HTR-8/SVneo (cell line): ENCODE measurements around the gene RTN4RL1.

ENCODE experiments used
- DNase-seq: peaks from one replicate; pipeline ENCODE4 v3.0.0; 2011; ENCODE audit warnings: low spot score, mixed read lengths; ENCODE audit not compliant: insufficient read length
- FAIRE-seq: peaks from 2 replicates; lab custom pipeline; 2011; peaks lifted over from hg19 to GRCh38; lab: Jason Lieb, UNC

The RTN4RL1 gene

DNA sequence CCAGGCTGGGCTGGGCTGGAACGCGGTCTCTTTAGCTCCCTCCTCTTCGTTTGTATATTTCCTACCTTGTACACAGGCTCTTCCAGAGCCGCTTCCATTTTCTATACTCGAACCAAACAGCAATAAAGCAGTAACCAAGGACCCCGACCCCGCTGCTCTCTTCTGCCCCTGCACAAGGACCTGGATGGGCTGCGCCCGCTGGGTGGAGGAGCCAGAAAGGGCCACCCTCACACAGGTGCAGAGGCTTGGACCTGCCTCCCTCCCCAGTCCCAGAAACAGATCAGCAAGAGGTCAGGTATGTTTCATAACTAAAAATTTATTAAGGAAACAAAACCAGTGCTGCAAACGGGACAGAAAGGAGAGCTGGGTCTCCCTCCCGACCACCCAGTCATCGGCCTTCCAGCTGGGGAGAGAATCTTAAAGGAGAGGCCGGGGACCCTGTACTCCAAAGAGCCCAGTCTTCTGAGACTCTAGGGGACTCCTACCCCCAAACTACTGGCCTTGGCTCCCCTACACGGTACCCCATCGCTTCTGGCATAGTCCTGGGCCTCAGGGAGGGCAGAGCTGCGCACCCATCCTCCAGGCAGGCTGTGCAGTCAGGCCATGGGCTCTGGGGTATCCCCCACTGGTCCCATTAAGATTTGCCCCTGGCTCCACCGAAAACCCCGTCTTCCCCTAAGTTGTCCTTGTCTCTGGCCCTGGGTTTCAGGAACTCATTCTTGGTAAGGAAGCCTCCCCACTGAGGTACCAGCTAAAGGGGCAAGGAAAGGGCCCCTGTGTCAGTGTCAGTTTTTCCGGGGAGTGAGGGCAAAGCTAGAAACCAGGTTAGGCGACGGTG, 34.6 kb upstream of the RTN4RL1 start:
- DNase-seq, result no peak
- no peak for FAIRE-seq

DNA sequence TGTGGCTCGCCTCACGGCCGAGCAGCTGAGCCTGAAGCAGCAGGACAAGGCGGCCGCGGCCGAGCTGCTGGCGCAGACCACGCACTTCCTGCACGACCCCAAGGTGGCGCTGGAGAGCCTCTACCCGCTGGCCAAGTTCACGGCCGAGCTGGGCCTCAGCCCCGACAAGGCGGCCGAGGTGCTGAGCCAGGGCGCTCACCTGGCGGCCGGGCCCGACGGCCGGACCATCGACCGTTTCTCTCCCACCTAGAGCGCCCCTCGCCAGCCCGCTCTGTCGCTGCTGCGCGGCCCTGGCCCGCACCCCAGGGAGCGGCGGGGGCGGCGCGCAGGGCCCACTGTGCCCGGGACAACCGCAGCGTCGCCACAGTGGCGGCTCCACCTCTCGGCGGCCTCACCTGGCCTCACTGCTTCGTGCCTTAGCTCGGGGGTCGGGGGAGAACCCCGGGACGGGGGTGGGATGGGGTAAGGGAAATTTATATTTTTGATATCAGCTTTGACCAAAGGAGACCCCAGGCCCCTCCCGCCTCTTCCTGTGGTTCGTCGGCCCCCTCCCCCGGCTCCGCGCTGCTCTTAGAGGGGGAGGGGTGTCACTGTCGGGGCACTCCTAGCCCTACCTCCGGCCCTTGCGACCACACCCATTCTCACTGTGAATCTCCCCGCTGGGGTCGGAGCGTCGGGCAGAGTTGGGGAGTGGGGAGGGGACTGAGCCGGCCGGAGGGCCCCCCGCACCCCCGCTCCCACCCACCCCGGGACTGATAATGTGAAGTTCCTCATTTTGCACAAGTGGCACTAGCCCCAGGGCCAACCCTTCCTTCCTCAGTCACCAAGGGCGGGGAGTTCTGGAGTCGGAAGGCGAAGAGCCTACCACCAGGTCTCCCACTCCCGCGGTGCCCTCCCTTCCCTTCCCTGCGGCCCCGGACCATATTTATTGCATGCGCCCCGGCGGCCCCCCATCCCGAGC, 33.7 kb upstream of the RTN4RL1 start:
- no peak for FAIRE-seq
- no peak for DNase-seq

DNA sequence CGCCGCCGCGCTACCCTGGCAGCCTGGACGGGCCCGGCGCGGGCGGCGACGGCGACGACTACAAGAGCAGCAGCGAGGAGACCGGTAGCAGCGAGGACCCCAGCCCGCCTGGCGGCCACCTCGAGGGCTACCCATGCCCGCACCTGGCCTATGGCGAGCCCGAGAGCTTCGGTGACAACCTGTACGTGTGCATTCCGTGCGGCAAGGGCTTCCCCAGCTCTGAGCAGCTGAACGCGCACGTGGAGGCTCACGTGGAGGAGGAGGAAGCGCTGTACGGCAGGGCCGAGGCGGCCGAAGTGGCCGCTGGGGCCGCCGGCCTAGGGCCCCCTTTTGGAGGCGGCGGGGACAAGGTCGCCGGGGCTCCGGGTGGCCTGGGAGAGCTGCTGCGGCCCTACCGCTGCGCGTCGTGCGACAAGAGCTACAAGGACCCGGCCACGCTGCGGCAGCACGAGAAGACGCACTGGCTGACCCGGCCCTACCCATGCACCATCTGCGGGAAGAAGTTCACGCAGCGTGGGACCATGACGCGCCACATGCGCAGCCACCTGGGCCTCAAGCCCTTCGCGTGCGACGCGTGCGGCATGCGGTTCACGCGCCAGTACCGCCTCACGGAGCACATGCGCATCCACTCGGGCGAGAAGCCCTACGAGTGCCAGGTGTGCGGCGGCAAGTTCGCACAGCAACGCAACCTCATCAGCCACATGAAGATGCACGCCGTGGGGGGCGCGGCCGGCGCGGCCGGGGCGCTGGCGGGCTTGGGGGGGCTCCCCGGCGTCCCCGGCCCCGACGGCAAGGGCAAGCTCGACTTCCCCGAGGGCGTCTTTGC, 32.8 kb upstream of the RTN4RL1 start:
- peak; percentile 67 for FAIRE-seq
- DNase-seq, result no peak

DNA sequence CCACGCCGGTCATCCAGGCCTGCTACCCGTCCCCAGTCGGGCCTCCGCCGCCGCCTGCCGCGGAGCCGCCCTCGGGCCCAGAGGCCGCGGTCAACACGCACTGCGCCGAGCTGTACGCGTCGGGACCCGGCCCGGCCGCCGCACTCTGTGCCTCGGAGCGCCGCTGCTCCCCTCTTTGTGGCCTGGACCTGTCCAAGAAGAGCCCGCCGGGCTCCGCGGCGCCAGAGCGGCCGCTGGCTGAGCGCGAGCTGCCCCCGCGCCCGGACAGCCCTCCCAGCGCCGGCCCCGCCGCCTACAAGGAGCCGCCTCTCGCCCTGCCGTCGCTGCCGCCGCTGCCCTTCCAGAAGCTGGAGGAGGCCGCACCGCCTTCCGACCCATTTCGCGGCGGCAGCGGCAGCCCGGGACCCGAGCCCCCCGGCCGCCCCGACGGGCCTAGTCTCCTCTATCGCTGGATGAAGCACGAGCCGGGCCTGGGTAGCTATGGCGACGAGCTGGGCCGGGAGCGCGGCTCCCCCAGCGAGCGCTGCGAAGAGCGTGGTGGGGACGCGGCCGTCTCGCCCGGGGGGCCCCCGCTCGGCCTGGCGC, 32.1 kb upstream of the RTN4RL1 start:
- DNase-seq, result no peak
- FAIRE-seq, result no peak

DNA sequence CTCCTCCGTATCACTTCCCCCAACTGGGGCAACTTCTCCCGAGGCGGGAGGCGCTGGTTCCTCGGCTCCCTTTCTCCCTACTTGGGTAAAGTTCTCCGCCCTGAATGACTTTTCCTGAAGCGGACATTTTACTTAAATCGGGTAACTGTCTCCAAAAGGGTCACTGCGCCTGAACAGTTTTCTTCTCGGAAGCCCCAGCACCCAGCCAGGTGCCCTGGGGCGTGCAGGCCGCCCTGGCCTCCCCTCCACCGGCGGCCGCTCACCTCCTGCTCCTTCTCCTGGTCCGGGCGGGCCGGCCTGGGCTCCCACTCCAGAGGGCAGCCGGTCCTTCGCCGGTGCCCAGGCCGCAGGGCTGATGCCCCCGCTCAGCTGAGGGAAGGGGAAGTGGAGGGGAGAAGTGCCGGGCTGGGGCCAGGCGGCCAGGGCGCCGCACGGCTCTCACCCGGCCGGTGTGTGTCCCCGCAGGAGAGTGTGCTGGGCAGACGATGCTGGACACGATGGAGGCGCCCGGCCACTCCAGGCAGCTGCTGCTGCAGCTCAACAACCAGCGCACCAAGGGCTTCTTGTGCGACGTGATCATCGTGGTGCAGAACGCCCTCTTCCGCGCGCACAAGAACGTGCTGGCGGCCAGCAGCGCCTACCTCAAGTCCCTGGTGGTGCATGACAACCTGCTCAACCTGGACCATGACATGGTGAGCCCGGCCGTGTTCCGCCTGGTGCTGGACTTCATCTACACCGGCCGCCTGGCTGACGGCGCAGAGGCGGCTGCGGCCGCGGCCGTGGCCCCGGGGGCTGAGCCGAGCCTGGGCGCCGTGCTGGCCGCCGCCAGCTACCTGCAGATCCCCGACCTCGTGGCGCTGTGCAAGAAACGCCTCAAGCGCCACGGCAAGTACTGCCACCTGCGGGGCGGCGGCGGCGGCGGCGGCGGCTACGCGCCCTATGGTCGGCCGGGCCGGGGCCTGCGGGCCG, 31.4 kb upstream of the RTN4RL1 start:
- no peak for DNase-seq
- FAIRE-seq, result no peak

DNA sequence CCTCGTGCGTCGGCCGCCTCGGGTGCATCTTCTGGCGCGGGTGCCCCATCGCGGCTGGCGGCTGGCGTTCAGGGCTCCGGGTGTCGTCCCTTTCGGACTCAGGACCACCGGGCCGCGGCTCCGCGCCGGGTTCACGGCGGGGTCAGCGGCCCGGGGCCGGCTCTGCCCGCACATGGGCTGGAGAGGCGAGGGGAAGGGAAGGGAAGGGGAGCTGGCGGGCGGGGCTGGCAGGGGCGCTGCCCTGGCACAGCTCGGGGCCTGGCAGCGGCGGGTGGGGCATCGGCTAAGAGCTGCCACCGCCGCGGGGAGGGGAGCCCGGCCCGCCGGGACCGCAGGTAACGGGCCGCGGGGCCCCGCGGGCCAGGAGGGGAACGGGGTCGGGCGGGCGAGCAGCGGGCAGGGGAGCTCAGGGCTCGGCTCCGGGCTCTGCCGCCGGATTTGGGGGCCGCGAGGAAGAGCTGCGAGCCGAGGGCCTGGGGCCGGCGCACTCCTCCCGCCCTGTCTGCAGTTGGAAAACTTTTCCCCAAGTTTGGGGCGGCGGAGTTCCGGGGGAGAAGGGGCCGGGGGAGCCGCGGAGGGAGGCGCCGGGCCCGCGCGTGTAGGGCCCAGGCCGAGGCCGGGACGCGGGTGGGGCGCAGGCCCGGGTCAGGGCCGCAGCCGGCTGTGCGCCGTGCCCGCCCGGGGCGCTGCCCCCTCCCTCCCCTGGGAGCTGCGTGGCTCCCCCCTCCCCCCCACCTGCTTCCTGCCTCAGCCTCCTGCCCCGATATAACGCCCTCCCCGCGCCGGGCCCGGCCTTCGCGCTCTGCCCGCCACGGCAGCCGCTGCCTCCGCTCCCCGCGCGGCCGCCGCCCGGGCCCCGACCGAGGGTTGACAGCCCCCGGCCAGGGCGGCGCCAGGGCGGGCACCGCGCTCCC, 30.4 kb upstream of the RTN4RL1 start:
- FAIRE-seq (no peak), DNase-seq (no peak)

DNA sequence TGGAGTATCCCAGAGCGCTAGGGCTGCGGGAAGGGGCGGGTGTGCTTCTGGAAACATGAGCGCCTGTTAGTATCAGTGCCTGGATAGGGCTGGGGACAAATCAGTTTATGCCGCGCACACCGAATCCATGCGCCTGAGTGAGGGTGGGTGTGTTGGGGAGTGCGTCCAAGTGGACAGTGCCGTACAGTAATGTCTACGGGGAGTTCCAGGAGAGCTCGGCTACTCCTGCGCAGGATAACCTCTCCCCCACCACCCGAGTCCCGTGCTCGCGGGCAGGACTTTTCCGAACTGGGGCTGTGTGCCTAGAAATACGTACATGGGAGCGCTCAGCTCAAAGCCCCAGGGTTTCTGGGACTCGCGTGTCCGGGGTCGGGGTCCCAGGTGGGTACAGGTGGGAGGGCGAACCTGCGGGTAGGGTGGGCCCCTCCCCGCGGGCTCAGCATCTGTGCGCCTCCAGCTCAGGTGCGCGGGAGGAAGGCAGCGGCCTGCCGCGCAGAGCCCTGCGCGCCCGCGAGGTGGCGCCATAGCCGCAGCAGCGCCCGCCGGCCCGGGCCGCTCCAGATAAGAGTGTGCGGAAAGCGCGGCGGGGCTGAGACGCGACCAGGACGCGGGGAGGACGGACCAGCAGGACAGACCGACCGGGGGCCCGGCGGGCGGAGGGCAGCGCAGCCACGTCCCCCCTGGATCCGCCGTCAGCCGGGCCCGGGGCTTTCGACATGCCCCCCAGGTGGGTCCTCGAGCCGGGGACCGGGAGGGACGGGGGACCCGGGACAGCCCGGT, 29.6 kb upstream of the RTN4RL1 start, which contains the start of gene HIC1:
Gene HIC1, plus strand, starts transcription at position 592 of the 780 bp plus-strand sequence. CDS start 1,588 bp downstream, outside the sequence.
- DNase-seq (peak; percentile 86), FAIRE-seq (peak; percentile 94)

DNA sequence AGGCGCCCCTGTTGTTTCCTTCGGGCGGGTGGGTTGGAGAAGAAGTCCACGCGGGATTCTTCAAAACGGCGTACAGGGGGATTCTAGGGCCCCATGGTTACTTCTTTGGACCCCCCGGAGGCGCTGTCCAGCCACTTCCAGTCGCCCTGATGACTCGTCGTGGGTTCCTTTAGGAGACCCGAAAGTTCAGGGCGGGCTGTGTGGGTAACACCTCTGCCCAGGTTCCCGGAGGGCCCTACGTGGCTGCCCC, 29.1 kb upstream of the RTN4RL1 start:
- DNase-seq, result no peak
- no peak for FAIRE-seq

DNA sequence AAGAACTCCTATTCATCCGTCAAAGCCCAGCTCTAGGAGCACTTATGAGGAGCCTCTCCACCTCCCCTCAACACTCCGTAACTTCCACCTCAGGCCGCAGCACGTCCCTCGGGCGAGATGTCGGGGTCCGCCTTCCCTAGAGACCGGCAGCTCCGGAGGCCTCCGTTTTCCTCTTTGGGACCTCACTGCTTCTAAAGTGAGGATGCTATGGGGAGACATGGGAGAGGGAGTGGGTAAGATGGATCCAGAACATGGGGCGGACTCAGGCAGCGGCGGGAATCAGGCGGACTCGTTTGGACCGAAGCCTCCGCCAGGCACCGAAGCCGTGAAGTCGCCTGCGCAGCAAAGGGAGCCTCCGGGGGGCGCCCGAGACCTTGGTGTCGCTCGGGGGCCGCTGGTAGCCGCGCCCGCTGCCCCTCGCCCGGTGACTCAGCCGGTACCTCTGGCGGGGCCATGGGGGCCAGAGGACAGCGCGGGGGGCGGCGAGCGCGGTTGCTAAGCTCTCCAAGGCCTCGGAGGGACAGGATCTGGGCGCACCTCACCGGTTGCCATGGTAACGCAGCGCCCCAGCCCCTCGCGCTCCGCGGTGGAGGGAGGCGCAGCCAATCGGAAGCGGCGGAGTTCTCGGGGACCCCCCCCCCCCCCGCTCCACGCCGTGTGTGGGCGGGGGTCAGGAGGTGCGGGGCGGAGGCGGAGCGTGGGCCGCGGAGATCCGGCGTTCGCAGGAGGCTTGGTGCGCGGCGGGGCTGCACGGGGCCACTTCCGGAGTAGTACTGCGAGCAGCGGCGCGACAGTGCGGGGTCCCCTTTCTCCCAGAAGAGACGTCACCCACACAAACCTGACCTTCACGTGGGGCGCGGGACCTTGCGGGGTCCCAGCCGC, 28.5 kb upstream of the RTN4RL1 start:
- DNase-seq, result no peak
- peak; percentile 81 for FAIRE-seq

DNA sequence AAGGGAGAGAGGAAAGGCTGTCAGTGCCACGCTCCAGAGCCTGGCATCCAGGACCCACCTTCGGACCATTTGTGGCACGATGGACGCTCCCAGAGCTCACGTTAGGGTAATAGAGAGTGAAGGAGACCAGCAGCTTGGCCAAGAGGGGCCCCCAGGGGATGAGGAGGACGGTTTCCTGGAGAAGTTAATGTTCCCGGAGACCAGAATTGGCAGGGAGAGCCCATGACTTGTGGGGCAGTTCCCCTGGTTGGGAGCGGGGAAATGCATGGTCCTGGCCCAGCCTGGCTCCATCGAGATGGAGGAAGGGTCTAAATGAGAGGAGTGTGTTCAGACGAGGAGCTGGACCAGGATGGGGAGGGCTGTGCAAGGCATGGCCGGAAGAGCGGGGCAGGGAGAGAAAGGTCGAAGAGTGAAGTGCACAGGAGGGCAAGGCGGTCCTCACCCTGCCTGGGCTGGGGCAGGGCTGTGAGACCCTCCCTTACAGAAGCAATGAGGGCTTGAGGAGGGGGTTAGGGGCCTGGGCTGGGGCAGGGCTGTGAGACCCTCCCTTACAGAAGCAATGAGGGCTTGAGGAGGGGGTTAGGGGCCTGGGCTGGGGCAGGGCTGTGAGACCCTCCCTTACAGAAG, 26.9 kb upstream of the RTN4RL1 start:
- DNase-seq (no peak), FAIRE-seq (no peak)

DNA sequence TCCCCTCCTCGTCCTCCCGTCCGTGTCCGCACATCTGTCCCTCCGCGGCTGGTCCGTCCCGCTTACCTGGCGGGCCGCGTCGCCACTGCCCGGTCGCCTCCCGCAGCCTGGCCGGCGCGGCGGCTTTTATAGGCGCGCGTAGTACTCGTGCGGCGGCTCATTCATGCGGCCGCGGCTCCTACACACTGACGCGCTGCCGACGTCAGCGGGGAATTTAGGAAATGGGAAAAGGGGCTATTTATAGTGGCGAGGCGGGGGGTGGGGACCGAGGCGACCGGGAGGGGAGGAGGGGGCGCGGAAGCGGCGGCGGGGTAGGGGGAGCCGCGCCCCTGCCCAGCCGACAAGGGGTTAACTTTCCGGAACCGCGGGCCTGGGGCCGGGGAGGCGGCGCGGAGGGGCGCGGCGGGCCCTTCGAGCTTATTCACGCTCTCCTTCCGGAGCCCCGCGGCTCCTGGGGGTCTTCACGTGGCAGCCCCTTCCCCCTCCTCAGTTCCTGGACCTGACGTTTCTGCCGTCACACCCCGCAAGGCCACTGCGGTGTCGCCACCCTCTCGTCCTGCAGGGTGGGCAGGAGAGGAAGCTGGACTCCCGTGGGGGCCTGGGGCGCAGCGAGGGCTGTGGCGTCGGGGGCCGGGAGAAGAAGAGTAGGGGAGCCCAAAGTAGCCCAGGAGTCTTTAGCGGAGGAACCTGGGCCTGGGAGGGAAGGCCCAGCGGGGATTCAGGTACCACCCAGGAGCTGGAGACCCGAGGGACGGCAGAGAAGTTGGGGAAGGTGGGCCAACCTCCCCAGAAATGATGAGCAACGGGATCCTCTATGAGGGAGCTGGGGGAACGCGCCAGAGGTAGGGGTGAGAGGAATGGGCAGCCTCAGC, 26.2 kb upstream of the RTN4RL1 start:
- DNase-seq, result no peak
- FAIRE-seq, result no peak

DNA sequence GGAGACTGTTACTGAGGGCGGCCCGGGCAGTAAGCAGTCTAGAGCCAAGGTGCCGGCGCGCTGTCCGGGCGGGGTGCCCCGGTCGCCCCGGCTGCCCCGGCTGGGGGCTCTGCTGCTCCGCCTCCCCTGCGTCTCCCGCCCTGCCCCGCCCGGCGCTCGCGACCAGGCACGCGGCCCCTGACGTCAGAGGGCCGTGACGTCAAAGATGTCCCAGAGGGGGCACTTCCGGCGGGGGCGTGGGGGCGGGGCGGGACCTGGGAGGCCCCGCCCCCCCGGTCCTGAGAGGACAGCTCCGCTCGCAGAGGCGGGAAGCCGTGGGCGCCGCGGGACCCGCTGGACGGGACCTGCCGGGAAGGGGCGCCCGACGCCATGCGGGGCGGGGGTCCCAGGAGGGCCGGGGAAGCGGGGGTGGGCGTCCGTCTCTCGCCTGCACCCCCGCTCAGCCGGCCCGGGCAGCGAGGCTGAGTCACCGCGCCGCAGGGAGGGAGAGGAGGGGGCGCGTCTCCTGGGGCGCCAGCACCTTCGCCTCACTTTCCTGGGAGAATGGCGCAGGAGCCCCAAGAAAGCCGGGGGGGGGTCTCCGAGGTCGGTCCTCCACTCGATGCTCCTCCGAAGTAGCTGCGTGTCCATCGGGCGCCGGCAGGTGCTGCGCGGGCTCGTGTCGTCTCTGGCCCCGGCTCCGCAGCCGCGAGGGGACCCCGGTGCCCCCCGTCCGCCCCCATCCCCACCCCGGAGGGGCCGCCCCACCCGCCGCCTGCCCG, 25.3 kb upstream of the RTN4RL1 start:
- peak; percentile 72 for FAIRE-seq
- no peak for DNase-seq

DNA sequence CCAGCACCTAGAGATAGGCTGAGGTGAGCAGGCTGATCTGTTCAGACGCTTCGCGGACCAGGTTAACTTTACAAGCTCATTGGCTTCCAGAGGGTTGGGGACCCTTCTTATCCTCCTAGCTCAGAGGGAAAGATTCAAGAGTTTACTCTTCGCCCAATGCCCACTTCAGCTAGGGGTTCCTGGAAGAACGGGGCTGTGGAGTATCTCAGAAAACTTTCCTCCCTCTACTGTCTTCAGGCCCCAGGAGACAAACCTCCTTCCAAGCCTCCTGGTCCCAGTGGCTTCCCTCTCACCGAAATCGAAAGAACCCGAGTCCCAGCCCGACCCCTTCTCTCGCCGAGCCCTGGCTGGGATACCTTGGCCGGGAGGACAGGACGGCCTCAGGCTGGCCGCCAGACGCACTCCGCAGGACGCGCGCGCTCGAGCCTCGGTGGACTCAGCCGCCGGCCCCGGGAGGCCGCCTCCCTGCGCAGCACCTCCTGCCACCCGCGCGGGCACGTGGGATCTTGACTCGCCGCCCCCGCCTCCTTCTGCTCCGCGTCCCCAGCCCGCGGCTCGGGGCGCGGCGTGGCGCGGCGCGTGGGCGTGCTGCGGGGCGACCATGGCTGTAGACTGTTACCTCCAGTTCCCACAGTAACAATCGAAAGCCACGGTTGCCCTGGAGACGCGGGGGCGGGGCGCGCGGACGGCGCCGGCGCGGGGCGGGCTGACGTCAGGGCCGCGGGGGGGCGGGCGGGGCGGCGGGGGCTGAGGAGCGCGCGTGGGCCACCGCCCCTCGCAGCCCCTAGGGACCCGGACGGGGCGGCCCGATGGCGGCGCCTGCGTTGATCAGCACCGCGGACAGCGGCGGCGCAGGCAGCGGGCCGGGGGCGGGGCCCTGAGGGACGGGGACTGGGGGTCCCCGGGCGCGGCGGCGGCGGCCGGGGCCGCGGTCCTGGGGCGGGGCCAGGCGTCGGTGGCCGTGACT, 24.5 kb upstream of the RTN4RL1 start:
- DNase-seq (no peak), FAIRE-seq (peak; percentile 93)
